GM21515 (cell line): ENCODE data around the gene ANKRD39.

Experiments used
- ATAC-seq: cut with Tn5 transposase; IDR thresholded peaks from one replicate; pipeline ENCODE4 v1.9.1; 2021; ENCODE audit not compliant: unreplicated experiment

ANKRD39 gene

DNA sequence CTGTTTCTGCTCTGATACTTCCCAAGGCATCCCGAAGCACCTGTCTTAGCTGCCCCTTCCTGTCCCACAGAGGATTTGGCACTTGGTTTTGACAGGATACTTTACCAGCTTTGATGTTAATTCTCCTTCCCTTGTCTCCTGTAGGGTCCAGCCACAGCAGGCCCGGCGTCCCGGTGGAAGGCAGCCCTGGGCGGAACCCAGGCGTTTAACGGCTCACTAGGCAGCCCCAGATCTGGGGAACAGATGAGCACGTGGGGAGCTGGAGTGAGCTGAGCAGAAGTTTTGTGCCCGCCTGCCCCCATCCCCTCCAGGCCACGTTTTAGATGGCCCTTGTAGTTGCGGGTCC lies 25.4 kb downstream of the ANKRD39 start:
- ATAC-seq, result no peak

DNA sequence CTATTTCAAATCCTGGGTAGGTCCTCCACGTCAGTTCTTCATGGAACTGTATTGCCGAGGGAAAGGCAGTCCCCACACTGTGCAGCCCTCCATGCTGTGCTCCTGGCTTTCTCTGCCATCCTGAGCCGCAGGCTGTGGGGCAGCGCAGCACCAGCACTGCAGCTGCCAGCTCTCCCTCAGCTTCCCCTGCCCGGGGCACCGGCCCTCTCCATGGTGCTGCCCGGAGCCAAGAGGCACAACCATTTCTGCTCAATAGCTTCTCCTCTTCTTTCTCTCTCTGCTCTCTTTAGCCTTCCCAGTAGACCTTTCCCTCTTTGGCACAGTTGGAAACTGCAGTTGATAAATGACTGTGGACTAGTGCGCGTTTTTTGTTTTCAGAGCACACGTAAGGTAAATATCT lies 26.1 kb downstream of the ANKRD39 start:
- no peak for ATAC-seq

DNA sequence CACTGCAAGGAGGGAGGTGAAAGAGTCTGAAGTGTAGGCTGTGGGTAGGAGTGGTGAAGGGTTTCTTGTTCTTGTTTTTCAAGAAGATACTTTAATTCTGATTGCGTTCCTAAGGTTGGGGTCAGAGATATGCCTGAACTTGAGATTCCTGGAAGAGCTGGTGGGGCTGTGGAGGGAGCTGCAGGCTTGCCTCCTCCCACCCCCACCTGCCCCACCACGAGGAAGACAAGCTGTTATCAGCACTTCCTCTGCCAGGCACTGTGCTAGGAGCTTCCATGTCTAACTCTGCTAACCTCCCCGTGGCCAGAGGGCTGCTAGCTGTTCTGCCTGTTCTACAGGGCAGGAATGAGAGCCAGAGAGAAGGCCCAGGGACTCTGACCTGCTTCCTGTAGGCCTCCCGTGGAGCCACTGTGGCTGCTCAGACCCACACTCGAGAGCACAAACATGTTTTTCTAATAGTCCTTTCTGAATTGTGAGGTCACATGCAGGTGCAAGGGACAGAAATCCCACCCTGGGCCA lies 27.7 kb downstream of the ANKRD39 start:
- no peak for ATAC-seq

DNA sequence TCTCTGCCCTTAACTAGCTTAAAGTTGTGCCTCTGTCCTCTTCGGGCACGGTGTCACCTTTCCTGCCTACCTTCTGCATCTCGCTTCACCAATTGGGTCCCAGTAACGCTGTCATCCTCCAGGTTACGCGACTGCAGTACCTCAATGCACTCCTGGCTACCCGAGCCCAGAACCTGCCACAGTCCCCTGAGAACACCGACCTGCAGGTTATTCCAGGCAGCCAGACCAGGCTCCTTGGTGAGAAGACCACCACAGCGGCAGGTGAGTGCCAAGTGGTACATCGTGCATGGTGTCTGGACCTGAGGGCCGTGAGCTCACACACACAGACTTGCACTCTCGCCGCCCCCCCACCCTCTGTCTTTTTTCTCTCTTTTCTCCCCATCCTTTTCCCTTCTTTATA lies 28.9 kb downstream of the ANKRD39 start:
- no peak for ATAC-seq

DNA sequence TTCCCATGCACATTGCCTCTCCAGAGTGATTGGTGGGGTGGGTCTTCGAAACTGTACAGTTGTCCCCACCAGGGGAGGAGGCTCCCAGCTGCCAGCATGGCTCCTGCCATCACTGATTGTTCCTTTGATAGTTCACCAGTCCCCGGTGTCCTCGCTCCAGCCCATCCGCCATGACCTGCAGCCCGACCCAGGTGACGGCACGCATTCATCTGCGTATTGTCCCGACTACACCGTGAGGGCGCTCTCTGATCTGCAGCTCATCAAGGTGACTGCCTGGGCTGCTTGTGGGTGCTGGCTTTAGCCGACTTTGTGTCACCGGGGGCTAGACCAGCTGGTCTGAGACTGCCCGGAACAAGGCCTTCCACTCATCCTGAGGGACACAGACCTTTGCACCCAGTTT lies 29.4 kb downstream of the ANKRD39 start:
- no peak for ATAC-seq

DNA sequence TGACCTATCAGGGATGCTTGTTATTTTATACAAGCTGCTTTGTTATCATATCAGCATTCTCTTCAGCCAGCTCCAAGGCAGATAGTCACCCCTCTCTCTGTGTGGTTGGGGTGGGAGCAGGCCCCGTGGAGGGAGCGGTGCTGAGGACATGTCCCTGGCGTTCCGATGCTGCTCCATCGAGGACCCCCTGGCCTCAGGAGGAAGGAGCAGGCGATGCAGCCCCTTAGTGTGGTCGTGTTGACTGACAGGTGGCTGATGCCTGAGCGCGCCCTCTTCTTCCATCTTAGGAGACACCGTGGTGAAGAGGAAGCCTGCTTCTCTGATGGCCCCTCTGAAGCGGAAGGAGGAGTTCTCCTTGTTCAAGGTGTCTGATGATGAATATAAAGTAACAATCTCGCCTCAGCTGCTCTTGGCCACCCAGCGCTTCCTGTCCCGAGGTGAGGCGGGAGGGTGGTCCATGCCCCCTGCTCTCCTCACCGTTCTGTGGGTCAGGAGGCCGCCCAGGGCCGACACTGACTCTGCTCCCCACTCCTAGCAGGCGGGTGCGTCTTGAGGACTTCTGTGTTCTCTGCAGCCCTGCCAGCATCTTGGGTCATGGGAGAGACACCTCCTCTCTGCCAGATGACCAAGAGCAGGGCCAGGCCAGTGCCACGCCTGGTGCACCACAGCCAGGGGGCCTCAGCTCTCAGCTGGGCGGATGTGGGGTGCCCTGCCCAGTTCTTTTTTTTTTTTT lies 31.1 kb downstream of the ANKRD39 start:
- ATAC-seq, result no peak

DNA sequence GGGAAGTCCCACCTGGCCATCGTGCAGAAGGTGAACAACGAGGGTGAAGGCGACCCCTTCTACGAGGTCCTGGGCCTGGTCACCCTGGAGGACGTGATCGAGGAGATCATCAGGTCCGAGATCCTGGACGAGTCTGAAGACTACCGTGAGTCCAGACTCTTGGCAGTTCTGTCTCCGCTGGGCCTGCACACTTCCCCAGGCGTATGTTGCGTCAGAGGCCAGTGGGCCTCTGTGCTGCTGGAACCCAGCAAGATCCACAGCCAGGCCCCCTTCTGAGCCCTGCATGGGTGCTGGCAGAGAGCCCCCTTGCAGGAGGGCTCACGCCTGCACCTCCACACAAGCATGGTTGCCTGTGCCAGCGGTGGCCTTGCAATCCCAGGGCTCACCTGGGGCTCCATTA lies 32.8 kb downstream of the ANKRD39 start:
- no peak for ATAC-seq

DNA sequence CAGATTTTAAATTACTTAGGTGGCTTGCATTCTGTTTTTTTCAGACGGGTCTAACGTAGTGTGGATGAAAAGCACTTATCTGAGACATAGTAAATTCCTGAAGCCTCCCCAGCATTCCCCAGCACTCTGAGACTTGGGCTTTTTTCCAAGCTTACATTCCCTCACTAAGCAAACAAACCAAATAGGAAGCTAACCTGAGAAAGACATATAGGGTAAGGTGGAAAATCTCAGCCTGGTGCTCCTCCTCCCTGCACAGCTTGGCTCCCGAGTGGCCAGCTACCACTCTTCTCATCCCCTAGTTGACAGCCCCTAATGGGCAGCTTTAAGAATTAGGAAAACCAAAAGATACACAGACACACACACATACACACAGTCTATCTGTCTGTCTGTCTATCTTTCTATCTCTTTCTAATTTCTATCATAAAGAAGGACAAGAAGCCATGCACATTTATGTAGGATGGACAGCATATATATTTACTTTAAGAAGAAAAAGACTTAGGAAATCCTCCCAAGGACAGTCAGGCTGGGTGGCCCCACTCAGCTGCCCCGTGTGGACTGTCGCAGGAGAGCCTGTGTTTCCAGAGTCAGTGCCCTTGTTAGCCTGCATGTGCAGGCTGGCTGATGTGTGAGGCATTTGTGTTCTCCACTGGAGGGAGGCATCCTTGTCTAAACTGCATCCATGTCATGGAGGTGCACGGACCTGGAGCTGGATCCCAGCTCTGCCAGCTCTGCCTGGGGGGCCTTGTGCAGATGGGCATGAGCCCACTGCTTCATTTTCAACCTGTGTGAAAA lies 33.5 kb downstream of the ANKRD39 start:
- ATAC-seq, result no peak

DNA sequence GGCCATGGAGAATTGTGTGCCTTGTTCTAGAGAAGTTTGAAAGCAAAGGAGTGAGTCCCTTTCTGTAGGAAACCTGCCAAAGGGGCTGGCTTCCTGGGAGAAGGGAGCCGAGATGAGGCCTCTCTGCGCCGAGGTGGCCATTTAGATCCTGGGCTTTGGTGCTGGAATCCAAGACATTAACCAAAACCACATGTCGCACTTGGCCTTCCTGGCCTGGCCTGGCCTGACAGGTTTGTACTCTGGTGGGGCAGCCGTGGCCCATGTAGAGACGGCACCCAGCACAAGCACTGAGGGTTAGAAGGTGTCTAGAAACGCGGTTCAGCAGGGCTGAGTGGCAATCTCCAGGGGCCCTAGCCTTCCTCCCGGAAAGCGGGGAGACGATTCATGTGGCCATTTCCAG lies 34.6 kb downstream of the ANKRD39 start:
- ATAC-seq, result no peak

DNA sequence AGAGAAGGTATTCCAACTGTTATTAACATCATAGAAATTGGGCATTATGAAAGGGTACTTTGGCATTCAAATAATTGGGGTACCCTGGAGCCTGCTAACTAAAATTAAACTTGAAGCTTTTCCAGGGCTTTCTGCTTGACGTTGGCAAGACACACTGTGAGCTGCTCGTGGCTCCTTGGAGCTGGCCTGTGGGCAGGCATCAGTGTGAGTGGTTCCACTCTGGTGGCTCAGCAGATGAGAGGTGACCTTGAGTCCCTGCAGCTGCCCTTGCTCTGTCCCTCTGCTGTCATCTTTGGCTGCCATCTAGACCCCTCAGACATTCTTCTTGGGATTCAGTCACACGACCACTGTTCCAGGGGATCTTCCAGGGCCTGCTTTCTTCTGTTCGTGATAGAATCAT lies 35.0 kb downstream of the ANKRD39 start:
- ATAC-seq, result no peak

DNA sequence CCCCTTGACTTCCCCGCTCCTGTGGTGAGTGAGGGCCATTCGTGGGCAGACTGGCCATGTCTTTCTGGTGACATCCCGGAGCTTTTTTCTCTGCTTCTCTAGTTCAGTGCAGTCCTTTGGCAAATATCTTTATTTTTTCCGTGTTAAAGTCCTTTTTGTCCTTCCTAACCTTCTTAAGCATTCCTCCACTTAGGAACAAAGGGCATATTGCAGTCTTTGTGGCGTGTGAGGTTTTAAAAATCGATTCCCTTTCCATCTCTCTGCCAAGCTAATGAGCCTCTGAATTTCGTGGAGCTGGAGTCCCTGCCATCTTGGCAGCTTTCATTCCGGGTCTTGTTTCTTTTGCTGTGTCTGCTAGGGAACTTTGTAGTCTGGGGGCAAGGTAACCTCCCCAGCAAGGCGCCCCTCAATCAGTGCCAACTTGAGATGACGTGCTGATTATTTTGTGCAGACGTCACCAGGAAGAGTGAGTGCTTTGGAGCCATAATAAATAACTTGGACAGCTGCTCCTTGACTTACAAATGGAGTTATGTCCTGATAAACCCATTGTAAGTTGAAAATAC lies 36.6 kb downstream of the ANKRD39 start:
- ATAC-seq, result no peak

DNA sequence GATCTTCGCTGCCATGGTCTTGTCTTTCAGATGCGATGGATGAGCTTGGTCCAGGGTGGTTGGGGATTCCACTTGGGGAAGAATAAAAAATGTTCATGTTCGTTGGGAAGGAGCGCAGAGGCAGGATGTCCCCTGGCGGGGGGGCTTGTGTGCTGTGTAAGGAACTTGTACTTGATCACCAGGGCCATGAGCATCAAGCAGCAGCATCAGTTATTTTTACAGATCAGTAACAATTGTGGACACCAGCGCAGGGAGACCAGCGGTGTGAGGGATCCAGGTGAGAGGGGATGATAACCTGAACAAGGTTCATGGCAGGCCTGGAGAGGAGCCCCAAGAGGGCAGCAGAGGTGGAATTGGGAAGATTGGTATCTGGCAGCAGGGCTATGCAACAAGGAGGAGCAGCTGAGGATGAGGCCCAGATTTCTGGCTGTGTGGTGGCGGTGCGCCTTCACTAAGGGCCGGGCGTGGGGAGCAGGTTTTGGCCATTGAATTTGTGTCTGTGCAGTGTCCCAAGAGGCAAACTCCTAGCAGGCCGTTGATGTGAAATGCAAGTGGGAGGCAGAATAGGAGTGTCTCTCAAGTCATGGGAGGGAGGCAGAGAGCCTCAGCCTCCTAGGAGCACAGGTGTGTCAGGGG lies 37.8 kb downstream of the ANKRD39 start:
- ATAC-seq, result no peak

DNA sequence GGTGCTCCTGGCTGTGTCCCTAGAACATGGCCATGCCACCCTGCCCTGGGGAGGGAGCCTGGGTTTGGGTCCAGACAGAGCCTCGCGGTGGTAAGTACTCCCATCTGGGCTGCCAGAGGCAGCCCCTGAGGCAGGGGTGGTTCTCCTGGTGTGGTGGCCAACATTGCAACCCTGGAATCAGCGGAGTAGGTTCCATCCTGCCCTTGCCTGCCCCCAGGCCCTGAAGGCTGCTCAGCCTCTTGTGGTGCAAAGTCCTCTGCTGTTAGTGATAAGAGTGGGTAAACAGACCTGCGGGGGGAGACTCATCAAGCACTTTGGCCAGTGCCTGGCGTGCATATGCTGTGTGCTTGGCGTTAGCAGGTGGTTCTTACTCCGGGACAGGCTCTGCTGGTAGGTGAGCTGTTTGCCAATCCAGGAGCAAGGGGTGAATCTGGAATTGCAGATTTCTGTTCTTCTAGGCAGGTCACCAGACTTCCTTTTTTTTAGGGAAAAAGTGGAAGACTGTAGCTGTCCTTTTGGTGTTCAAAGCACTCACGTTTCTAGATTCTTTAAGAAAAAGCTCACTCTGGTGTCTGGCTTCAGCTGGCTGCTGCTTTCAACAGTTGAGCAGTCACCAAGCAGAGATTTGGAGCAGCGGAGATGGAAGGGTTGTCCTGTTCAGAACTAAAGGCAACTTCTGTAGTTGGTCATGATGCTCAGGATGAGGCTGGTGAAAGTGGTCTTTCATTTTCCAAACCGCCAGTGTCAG lies 38.5 kb downstream of the ANKRD39 start:
- ATAC-seq, result no peak

DNA sequence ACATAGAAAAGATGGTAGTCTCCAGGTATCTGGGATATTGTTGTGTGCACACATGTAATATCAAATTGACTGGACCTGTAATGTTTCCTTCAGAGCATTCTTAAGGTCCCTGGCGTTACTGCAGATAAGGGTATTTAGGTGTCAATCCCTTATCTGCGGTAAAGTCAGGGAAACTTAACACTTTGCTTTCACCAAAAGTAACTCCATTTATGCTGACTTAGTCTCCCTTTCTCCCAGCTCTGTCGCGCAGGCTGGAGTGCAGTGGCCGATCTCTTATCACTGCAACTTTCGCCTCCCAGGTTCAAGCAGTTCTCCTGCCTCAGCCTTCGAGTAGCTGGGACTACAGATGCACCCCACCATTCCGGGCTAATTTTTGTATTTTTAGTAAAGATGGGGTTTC lies 39.9 kb downstream of the ANKRD39 start:
- no peak for ATAC-seq

DNA sequence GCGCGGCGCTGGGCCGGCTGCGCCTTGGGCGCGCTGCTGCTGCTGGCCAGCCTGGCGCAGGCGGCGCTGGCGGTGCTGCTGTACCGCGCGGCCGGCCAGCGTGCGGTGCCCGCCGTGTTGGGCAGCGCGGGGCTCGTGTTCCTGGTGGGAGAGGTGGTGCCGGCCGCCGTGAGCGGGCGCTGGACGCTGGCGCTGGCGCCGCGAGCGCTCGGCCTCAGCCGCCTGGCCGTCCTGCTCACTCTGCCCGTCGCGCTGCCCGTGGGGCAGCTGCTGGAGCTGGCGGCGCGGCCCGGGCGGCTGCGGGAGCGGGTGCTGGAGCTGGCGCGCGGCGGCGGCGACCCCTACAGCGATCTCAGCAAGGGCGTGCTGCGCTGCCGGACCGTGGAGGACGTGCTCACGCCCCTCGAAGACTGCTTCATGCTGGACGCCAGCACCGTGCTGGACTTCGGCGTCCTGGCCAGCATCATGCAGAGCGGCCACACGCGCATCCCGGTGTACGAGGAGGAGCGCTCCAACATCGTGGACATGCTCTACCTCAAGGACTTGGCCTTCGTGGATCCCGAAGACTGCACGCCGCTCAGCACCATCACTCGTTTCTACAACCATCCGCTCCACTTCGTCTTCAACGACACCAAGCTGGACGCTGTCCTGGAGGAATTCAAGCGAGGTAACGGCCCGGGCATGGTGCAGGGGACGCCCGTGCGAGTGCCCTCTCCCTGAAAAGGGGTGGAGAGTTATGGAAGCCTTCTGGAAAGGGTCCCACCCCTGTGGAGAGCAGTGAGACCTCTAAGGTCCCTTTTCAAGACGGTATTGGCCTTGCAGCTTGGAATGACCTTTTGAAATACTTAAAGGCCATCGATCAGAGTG lies 40.7 kb downstream of the ANKRD39 start:
- ATAC-seq, result no peak

DNA sequence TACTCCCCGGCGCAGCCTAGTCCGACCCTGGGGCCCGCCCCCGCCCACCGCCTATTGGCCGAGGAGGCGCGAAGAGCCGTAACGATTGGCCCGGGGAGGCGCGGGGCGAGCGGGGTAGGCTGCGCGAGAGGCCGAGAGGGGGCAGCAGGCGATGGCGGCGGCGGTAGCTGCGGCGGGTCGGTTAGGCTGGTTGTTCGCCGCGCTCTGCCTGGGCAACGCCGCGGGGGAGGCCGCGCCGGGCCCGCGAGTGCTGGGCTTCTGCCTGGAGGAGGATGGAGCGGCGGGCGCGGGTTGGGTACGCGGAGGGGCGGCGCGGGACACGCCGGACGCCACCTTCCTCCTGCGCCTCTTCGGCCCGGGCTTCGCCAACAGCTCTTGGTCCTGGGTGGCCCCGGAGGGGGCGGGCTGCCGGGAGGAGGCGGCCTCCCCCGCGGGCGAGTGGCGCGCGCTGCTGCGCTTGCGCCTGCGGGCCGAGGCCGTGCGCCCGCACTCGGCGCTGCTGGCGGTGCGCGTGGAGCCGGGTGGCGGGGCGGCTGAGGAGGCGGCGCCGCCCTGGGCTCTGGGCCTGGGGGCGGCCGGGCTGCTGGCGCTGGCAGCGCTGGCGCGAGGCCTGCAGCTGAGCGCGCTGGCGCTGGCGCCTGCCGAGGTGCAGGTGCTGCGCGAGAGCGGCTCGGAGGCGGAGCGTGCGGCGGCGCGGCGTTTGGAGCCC lies 41.5 kb downstream of the ANKRD39 start, which contains the start of gene CNNM3:
TSS of gene CNNM3 (plus strand) at position 142 of the 709 bp plus-strand sequence. CDS start at position 152, 10 bp downstream.
- peak; percentile 80 for ATAC-seq

DNA sequence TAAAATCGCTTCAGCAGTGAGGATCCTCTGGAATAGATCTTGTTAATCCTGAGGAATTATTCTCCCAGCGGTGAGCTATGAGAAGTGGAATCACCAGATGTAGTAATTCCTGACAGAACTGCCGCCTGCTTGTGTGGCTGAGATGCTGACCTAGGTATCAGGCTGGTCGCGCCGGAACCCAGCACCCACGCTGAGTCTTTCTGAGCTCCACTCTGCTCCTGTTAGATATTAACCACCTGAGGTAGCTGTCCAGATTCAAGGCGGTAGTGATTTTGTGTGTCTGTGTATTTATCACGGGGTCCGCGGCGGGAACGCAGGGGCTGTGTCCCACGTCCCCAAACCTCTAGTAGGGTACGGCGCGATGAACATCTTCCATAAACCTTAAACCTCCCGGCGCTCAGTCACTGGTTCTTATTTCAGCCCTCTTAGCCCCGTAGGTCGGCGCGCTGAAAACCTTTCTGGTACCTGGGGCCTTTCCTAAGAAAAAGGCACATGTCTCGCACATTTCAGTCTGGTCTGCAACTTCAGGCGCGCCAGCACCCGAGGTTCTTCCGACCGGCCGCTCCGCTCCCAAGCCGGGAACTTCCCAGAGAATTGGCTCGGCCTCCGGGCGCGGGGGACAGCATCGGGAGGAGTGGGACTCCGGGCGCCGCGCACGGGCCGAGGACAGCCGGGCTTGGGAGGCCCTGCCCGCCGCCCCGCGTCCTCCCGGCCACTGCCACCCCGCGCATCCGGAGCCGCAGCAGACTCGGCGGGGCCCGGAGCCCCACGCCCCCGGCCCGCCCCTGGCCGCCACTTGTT lies 42.3 kb downstream of the ANKRD39 start:
- ATAC-seq, result peak; percentile 14

DNA sequence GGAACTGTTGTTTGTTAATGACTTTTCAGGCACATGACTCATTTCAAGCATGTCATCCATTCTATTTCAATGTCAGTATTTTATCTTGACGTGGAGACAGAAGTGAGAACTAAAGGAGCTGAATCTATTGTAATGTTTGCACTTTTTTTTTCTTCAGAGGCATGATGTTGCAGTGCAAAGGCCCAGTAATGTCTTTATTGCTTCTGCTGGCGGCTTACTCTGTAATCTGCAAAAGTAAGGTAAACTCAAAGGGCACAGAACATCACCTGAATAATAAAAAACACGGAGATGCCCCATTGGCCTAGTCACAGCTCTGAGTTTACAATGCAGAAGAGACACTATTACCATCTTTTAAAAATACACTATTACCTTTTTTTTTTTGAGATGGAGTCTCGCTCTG lies 44.2 kb downstream of the ANKRD39 start:
- no peak for ATAC-seq
